Epidermal melanocyte (primary cell): ENCODE measurements around the gene SMAD4.
A peak's percentile ranks its signal among the peaks of the same experiment; 100 is the strongest.
"Not testable (repeated sequence)": the region's sequence is repeated elsewhere in the genome, so short reads cannot be mapped to it uniquely, and the experiment has no call there.

Source experiments
- DNase-seq: peaks from one replicate; pipeline ENCODE4 v3.0.0; 2011; ENCODE audit warnings: low spot score; ENCODE audit not compliant: insufficient read length

The SMAD4 gene

DNA sequence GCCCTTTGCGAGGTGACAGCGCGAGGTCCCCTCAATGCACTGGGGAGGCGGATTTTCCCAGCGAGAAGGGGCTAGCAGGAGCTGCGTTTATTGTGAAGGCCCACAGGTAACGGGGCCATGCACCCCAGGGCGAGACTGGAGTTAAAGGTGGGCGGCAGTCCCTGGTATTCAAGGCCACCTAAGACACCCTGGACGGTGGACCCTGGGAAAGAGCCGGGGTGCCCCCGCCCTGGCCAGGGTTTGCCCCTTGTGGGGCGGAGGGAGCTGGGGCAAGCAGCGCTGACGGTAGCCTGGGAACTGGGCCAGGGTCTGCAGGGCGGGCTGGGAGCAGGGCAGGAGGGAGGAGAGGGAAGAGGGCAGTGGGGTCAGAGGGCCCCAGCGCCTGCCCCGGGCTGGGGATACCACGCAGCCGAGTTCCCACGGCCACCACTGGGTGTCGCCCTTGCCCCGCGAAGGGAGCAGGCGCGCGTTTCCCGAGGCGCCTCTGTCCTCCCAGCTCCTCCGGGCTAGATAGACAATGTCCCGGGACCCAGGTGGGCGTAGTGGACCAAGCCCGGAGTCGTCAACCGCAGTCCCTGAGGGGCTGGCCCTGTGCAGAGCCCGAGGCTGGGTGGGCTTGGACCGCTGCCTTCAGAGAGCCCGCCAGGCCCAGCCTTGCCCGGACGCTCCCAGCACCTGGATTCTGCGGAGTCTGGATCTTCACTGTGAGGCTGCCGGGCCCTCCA, 80.2 kb downstream of the SMAD4 start:
- peak; percentile 47 for DNase-seq

DNA sequence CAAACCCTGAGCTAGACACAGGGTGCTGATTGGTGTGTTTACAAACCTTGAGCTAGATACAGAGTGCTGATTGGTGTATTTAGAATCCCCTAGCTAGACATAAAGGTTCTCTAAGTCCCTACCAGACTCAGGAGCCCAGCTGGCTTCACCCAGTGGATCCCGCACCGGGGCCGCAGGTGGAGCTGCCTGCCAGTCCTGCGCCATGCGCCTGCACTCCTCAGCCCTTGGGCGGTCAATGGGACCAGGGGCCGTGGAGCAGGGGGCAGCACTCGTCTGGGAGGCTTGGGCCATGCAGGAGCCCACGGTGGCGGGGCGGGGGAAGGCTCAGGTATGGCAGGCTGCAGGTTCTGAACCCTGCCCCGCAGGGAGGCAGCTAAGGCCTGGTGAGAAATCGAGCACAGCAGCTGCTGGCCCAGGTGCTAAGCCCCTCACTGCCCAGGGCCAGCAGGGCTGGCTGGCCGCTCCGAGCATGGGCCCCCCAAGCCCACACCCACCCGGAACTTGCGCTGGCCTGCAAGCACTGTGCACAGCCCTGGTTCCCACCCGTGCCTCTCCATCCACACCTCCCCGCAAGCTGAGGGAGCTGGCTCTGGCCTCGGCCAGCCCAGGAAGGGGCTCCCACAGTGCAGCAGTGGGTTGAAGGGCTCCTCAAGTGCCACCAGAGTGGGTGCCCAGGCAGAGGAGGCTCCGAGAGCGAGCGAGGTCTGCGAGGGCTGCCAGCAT, 81.8 kb downstream of the SMAD4 start:
- DNase-seq: not testable (repeated sequence)

DNA sequence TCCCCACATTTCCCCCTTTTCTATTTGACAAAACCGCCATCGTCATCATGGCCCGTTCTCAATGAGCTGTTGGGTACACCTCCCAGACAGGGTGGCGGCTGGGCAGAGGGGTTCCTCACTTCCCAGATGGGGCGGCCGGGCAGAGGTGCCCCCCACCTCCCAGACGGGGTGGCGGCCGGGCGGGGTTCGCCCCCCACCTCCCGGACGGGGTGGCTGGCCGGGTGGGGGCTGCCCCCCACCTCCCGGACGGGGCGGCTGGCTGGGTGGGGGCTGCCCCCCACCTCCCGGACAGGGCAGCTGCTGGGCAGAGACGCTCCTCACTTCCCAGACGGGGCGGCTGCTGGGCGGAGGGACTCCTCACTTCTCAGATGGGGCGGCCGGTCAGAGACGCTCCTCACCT, 87.0 kb downstream of the SMAD4 start:
- DNase-seq: not testable (repeated sequence)

DNA sequence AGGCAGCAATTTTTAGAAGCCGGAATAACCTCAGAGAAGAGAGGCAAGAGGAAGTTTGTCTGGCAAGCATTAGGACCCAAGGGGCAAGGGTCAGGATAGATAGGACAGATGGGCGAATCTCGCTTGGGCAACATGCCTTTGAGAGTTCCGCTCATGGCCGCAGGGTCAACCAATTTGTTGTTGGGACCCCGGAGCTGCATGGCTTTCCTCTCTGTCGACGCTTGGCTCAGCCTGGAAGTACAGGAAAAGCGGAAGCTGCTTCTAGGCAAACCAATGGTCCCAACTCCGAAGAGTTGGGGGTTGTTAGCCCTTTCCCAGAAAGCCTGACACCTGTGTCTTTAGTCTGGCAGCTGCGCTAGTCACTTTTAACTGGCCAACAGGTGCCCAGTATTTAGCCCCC, 89.5 kb downstream of the SMAD4 start:
- DNase-seq: not testable (repeated sequence)

DNA sequence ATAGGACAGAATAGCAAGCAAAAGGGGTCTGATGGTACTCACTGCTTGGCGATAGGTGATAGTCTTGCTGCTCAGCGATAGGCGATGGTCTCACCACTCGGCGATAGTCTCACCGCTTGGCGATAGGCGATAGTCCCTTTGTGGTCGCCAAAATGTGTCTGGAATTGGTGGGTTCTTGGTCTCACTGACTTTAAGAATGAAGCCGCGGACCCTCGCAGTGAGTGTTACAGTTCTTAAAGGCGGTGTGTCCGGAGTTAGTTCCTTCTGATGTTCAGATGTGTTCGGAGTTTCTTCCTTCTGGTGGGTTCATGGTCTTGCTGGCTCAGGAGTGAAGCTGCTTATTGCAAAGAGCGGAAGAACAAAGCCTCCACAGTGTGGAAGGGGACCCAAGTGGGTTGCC, 90.0 kb downstream of the SMAD4 start:
- not testable (repeated sequence) for DNase-seq

DNA sequence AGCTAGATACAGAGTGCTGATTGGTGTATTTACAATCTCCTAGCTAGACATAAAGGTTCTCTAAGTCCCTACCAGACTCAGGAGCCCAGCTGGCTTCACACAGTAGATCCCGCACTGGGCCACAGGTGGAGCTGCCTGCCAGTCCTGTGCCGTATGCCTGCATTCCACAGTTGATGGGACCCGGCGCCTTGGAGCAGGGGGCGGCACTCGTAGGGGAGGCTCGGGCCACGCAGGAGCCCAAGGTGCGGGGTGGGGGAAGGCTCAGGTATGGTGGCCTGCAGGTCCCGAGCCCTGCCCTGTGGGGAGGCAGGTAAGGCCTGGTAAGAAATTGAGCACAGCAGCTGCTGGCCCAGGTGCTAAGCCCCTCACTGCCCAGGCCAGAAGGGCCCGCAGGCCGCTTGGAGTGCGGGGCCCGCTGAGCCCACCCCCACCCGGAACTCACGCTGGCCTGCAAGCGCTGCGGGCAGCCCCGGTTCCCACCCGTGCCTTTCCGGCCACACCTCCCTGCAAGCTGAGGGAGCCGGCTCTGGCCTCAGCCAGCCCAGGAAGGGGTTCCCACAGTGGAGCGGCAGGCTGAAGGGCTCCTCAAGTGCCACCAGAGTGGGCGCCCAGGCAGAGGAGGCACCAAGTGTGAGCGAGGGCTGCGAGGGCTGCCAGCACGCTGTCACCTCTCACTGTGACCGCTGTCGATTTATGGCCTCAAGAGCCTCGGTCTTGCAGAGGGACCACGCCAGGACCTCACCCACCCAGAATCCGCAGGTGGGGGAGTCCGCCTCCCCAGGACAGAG, 91.0 kb downstream of the SMAD4 start:
- DNase-seq: no peak

DNA sequence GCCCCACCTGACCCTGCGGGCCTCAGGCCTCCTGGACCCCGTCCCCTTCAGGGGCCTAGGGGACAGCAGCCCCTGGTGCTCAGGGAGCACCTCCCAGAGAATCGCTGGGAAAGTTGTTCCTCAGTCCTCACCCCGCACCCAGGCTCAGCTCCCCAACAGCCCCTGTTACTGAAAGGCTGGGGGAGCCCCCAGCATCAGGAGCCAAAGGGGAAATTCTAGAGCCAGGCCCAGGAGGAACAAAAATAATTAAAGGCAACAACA, 91.5 kb downstream of the SMAD4 start:
- no peak for DNase-seq

GRCh38 chr18:51122266-51123045, 92.4 kb downstream of the SMAD4 start:
- DNase-seq: no peak

- DNase-seq: no peak
Measured at GRCh38 chr18:51123046-51123395, 93.0 kb downstream of the SMAD4 start.

- DNase-seq: no peak
Measured at GRCh38 chr18:51123481-51123880, 93.5 kb downstream of the SMAD4 start.

DNA sequence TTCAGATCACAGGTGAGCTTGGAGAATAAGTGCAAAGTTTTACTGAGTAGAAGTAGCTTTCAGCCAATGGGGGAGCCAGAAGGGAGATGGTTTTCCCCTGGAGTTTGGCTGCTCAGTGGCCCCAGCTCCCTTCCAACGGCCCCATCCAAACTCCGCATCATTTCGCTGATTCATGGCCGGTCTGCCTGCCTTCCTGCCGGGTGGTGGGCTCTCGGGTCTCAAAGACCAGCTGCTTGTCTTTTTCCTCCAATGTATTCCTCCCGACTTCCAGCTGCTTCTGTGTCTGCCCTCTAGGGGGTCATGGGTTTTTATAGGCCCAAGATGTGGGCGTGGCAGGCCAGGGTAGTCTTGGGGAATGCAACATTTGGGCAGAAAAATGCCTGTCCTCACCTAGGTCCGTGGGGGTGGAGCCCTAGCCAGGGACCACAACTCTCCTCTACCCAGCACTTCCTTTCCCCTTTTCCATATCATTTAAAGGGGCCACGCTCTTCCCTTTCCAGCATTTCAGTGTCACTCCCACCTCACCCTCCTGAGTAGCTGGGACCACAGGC, 94.0 kb downstream of the SMAD4 start:
- no peak for DNase-seq

DNA sequence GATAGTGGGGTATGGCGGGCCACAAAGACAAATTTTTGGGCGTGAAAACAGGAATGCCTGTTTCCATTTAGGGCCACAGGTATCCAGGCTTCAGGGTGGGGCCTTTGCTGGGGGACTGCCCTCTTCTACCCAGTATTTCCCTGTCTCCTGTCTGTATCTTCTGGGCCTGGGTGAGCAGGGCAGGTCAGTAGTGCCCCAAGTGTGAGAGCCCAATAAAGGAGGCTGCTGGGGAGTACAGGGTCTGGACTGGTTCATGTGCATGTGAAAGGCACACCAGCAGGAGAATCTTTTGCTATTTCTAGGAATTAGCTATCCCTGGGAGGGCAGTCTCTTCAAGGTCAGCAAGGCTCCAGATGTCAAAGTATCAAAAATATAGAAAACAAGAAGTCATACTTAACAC, 96.0 kb downstream of the SMAD4 start:
- DNase-seq: no peak

DNA sequence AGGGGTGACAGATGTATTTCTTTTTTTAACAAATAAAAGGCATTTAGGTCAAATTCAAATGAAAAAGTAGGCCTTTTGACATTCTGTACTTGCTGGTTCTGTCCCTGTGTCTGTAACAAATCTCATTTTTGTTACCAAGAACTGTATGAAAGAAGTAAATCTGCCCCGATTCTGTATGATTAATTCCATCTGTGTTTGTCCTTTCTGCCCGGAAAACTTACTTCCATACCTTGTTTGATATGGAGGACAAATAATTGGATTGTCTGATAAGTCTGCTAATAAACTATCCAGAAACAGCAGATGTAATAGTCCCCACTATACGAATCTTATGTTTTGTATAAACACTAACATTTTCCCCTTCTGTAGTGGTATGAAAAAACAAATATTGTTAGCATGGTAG, 97.7 kb downstream of the SMAD4 start:
- no peak for DNase-seq

DNA sequence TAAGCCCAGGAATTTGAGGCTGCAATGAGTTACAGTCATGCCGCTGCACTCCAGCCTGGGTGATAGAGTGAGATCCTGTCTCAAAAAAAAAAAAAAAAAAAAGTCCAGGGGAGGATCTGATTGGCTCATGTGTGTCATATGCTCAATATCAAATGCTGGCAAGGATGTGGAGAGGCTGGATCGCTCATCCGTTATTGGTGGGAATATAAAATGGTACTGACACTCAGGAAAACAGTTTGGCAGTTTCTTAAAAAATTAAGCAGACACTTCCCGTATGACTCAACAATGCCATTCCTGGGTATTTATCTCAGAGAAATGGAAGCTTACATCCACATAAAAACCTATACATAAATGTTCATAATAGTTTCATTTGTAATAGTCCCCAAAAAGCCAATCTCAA, 98.5 kb downstream of the SMAD4 start:
- no peak for DNase-seq

DNA sequence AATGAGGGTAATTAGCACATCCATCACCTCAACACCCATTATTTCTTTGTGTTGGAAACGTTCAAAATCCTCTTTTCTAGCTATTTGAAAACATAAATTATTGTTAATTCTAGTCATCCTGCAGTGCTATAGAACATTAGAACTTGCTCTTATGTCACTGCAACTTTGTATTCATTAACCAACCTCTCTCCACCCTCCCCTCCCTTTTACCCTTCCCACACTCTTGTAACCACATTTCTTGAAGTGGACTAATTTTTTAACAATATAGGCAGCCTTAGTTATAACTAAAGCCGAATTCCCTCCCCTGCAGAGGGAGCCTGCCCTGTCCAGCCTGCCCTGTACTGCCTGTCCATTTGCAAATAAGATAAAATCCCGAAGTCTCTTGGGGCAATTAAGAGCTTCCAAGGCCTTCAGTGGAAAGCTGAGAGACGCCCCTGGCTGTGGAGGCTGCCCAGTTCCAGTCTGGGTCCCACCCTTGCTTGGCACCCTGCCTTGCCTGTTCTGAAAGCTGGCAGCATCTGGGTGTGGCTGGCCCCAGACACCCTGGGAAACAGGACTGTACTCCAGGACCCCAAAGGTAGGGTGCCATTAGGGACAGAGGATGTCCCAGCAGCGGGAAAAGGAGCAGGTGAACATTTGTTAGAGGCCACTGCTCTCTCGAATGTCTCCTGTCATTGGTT, 102.4 kb downstream of the SMAD4 start:
- DNase-seq: no peak

GRCh38 chr18:51133580-51134160, 103.7 kb downstream of the SMAD4 start:
- no peak for DNase-seq
